AG09309 (cell line): ENCODE measurements around the gene MED12L.

ENCODE experiments used
- DNase-seq: peaks from one replicate; pipeline ENCODE4 v3.0.0-alpha.2; 2010; ENCODE audit warnings: low read depth
- H3K4me3 ChIP-seq: 2 replicates; pipeline ENCODE4 v1.5.1; 2011; ENCODE audit warnings: mild to moderate bottlenecking, low read depth, low read length, moderate library complexity; ENCODE audit not compliant: control insufficient read depth
- TF ChIP-seq, protein P1 (sequence below): IDR thresholded peaks from 2 replicates; pipeline ENCODE4 v1.5.1; 2011; ENCODE audit warnings: mild to moderate bottlenecking, low read depth, low read length, inconsistent platforms; ENCODE audit not compliant: insufficient read depth, control insufficient read depth; ENCODE audit errors: missing control alignments

MED12L gene

DNA sequence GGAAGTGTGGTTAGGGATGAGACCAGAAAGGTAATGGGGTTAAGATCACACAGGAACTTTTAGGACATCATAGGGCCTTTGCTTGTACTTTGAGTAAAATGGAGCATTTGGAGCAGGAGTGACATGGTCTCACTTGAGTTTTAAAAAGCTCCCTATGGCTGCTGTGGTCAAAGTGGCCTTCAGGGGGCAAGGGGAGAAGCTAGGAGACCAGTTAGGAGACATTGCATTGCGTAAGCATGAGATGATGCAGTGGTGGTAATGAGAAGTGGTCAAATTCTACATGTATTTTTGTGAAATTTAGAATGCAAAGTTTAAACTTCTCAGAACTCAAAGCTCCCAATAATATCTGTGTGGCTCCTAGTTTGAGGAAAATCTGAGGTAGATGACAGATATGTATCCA, 27.9 kb downstream of the MED12L start:
- no peak overlapping the region for H3K4me3 ChIP-seq
- DNase-seq, result no peak
- TF ChIP-seq, protein P1, sequence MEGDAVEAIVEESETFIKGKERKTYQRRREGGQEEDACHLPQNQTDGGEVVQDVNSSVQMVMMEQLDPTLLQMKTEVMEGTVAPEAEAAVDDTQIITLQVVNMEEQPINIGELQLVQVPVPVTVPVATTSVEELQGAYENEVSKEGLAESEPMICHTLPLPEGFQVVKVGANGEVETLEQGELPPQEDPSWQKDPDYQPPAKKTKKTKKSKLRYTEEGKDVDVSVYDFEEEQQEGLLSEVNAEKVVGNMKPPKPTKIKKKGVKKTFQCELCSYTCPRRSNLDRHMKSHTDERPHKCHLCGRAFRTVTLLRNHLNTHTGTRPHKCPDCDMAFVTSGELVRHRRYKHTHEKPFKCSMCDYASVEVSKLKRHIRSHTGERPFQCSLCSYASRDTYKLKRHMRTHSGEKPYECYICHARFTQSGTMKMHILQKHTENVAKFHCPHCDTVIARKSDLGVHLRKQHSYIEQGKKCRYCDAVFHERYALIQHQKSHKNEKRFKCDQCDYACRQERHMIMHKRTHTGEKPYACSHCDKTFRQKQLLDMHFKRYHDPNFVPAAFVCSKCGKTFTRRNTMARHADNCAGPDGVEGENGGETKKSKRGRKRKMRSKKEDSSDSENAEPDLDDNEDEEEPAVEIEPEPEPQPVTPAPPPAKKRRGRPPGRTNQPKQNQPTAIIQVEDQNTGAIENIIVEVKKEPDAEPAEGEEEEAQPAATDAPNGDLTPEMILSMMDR, result no peak

DNA sequence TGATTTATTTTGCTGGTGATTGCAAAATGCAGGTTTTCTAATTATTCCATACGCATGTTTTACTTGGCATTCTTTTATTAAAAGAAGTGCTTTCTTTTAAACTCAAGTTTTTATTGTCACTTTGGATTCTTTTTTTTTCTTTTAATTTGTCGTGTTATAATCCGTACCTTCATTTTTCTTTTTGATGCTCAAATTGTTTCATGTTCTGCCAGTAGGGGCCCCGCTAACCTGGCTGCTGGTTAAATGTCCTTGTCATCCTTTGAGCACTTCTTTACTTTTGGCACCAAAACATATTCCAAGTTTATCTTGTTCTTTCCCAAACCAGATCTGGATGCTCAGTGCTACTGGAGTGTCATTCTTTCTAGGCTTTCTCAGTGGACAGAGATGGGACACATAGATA, 31.6 kb downstream of the MED12L start:
- DNase-seq, result no peak
- TF ChIP-seq, protein P1, result no peak
- H3K4me3 ChIP-seq, result no peak overlapping the region

DNA sequence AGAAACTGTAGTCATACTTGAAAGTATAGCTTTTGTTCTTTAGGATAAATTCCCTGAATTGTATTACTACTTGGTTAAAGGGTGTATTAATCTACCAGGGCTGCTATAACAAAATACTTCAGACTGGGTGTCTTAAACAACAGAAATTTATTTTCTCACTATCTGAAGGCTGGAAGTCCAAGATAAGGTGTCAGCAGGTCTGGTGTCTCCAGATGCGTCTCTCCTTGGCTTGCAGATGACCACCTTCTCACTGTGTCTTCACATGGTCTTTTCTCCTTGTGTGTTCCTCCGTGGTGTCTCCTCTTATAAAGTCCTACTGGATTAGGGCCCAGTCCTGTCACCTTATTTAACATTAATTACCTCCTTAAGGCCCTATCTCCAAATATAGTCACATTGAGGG, 33.7 kb downstream of the MED12L start:
- TF ChIP-seq, protein P1, result no peak

DNA sequence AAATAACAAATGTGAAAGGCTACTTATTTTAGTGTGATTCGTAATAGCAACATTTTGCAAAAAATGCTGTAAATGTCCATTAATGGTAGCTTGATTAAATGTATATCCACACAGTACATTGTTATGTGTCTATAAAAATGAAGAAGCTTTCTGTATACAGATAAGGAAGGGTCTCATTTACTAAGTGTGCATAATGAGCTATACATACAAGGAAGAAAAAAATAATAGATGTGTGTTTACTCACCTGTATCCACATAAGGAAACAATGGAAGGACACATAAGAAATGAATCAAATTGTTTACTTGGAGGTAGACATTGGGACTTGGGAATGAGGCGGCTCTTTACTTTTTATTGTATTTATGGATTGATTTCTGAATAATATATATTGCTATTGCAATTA, 34.9 kb downstream of the MED12L start:
- no peak for DNase-seq
- TF ChIP-seq, protein P1, result no peak
- no peak overlapping the region for H3K4me3 ChIP-seq

More for the DNA sequence above, 33.7 kb downstream of the MED12L start:
- no peak overlapping the region for H3K4me3 ChIP-seq
- no peak for DNase-seq

DNA sequence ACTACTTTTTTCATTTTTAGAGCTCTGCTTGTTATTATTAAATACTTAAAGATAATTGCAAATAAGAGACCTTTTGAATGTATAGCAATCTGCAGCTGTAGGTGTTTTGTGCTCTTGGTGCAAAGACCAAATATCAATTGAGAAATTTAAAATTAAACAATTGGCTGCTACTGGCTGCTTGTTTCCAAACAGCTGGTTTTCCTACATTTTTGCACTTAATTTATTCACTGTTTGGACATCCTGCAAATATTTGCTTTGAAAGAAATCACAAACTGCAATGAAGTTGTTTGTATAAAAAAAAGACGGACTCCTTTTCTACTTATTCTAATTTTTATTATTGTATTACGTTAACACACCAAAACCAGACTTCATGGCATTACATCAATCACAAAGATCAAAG, 35.6 kb downstream of the MED12L start:
- no peak for DNase-seq
- TF ChIP-seq, protein P1, result no peak
- no peak overlapping the region for H3K4me3 ChIP-seq

DNA sequence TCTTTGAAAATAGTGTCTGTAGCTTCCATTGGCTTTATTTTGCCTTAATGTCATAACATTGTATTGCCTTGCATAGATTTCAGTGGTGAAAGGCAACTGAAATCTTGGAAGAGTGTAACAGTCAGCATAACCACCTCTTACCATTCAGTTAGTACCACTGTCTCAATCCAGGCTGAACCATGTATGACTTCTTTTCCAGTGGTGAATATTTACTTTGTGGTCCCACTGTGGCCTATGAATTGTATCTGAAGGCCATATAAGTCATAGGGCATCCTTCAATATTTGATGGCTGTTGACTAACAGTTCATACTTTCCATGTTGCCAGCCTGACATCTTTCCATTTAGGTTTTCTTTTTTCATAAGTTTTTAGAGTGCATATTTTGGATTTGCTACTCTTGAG, 38.4 kb downstream of the MED12L start:
- no peak overlapping the region for H3K4me3 ChIP-seq
- no peak for DNase-seq
- TF ChIP-seq, protein P1, result no peak

DNA sequence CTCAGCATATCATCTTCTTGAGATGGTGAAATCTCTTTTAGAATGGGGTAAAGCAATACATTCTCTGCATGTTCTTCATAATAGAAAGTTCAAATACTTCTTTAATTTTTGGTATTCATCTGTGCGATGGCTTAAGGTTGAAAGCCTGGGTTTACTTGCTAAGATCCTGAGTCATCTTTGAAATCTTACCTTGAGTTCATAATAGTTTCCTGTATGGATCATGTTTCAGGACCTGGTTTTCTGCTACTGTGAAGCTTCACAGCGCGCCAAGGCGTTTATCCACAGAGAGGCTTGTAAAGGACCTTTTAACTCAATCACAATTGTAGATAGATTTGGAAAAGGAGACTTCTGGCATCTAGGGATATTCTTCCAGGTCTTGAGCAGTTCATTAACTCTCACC, 39.0 kb downstream of the MED12L start:
- no peak for DNase-seq
- TF ChIP-seq, protein P1, result no peak

More for the DNA sequence above, 39.0 kb downstream of the MED12L start:
- H3K4me3 ChIP-seq, result no peak overlapping the region
